ENCODE data around the gene NOTO.

NOTO gene

DNA sequence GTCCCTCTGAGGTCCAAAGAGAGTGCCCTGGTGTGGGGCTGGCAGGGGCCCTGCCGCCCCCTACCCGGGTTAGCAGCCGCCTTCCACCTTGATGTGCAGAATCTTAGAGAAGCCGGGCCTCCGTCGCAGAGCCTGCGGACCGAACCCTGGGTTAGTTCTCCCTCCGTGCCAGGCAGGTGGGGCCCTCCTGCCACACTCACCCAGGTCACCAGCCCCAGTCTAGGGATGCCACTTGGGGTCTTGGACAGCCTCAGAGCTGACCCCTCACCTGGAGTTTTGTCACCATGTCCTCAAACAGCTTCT lies 56.5 kb downstream of the NOTO start:
- DNase-seq, result no peak

DNA sequence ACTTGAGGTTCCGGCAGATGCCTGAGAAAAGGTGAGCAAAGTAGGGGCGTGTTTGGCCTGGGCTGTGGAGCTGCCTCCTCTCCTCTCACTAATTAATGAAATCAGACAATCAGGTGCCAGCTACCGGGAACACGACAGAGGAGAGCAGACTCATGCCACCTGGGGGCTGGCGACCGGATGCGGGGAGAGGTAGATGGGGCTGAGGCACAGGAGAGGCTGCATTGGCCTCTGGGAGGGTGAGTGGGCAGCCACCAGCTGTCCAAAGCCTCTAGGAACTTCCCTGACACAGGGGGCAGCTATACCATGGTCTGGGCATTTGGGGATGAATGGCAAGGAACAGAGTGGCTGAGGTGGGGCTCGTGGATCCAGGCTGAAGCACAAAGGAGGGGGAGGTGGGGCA lies 56.9 kb downstream of the NOTO start:
- DNase-seq, result no peak

DNA sequence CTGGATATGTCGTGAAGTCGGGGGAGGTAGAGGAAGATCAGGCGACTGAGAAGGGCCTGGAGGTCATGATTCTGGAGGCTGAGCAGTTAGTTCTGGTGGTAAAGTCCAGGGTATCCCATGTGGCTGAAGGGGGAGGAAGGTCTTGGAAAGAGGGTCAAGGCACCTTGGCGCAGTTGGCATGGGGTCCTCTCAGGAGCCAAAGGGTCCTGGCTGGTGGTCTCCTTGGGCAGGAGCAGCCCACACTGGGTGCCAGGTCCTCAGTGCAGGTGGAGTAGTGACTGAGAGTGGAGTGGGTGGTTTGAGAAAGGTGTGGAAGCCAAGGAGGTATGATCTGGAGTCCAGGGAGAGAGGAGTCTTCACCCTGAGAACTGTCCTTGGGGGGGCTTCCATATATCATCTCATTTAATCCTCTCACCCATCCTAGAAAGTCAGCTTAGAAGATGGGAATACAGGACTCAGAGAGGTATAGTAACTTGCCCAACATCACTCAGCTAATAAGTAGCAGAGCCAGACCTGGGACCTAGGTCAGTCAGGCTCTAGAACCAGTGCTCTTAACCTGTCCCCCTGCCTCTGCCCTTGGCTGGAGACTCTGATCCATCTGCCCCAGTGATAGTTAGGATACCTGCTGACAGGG lies 57.4 kb downstream of the NOTO start:
- DNase-seq, result no peak

DNA sequence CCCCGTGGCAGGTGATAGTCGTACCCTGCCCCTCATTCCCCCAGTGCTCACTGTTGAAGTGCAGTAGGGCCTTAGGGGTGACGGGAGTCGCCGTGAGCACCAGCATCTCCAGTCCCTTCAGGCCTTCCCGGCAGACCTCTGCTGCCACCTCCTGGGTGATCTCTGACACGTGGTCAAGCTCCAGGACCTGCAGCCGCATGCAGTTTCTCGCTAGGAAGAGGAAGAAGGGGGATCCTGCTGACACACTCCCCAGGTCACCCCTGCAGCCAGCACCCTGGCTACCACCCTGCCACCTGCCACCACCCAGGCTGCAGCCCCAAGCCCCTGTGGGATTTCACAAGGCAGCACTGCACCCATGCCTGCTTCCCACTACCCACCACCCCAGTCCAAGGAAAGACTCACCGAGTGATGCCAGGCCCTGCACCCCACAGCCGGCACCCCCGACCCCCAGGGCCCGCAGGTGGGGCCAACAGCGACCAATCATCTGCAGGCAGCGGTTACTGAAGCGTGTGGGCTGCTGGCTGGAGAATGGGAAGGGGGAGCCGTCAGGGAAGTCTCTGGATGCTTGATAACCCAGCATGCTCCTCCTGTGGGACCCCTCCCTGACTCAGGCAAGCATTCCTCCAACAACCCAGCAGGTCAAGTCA lies 58.1 kb downstream of the NOTO start:
- peak; percentile 60 for DNase-seq
